ENCODE results near the gene CD300H.

GRCh38 chr17:74520790-74521480, 46.4 kb downstream of the CD300H start:
- TF ChIP-seq CTCF (IDR thresholded peaks at IDR 0.05) (no peak), POLR2A (IDR thresholded peaks at IDR 0.05) (no peak)

Data from tibial nerve (tissue), 3 donors.